ENCODE measurements around the gene HES2. TPM values are rescaled to one million over a fixed set of nuclear protein-coding genes. Genes with fewer than 3 reads are reported as not detected.

The HES2 gene
- total RNA-seq, 1 donor from 2014 or later = 116 TPM

DNA sequence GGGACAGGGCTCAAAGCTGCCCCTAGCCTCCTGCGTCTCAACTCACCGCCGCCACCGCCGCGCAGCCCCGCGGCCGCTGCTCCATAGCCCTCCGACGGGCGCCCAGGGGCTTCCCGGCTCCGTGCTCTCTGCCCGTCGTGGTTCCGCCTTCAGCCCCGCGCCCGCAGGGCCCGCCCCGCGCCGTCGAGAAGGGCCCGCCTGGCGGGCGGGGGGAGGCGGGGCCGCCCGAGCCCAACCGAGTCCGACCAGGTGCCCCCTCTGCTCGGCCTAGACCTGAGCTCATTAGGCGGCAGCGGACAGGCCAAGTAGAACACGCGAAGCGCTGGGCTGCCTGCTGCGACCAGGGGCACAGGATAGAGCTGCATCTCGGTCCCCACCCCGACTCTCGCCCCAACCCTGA, 46.3 kb upstream of the HES2 start, which contains the start of gene TNFRSF25:
TNFRSF25 (minus strand) TSS at position 151 of the 400 bp plus-strand sequence; CDS start at position 85, 66 bp downstream.
- FAIRE-seq (no peak), DNase-seq (ENCODE audit: low read depth) (no peak)
- TF ChIP-seq, protein P1, sequence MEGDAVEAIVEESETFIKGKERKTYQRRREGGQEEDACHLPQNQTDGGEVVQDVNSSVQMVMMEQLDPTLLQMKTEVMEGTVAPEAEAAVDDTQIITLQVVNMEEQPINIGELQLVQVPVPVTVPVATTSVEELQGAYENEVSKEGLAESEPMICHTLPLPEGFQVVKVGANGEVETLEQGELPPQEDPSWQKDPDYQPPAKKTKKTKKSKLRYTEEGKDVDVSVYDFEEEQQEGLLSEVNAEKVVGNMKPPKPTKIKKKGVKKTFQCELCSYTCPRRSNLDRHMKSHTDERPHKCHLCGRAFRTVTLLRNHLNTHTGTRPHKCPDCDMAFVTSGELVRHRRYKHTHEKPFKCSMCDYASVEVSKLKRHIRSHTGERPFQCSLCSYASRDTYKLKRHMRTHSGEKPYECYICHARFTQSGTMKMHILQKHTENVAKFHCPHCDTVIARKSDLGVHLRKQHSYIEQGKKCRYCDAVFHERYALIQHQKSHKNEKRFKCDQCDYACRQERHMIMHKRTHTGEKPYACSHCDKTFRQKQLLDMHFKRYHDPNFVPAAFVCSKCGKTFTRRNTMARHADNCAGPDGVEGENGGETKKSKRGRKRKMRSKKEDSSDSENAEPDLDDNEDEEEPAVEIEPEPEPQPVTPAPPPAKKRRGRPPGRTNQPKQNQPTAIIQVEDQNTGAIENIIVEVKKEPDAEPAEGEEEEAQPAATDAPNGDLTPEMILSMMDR (IDR thresholded peaks at IDR 0.05; ENCODE audit: insufficient read depth, low read length, severe bottlenecking) = no peak
- peaks cover 61% of the 10 kb centered on the region for H3K36me3 ChIP-seq (ENCODE audit: control insufficient read depth, insufficient read depth, low read length)
- no peaks in the 10 kb centered on the region for H3K27me3 ChIP-seq (ENCODE audit: control insufficient read depth, insufficient read depth, low read length)
- H3K4me3 ChIP-seq (ENCODE audit: low read depth, low read length) = no peak within 1 kb of the TSS

DNA sequence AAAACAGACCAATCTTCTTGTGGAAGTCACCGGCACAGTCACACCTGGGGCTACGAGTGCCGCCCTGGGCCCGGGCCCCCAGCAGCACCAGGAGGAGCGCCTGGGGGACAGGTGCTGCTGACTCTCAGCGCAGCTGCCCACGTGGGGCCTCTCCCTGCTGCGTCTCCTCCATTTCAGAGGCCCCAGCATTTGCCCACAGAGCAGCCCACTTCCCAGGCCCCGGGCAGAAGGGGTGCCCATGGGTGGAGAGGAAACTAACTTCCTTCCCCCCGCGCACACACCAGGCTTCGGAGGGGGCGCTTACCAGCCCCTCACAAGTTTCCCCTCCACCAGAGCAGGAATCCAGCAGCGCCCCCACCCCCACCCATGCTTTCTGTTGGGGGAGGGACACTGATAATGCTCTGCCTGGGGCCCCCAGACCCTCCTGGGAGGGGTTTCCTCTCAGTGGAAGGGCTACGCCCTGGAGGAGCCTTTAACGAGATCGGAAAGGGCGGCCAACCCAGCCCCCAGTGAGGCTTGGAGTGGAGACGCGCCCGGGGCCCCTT, 45.8 kb upstream of the HES2 start:
- no peaks in the 10 kb centered on the region for H3K27me3 ChIP-seq (ENCODE audit: control insufficient read depth, insufficient read depth, low read length)
- H3K36me3 ChIP-seq (ENCODE audit: control insufficient read depth, insufficient read depth, low read length) = peaks cover 58% of the 10 kb centered on the region
- TF ChIP-seq, protein P1 (IDR thresholded peaks at IDR 0.05; ENCODE audit: insufficient read depth, low read length, severe bottlenecking) = no peak
- DNase-seq (ENCODE audit: low read depth) = no peak
- no peak for FAIRE-seq
- H3K4me3 ChIP-seq (ENCODE audit: low read depth, low read length) = no peak overlapping the region

DNA sequence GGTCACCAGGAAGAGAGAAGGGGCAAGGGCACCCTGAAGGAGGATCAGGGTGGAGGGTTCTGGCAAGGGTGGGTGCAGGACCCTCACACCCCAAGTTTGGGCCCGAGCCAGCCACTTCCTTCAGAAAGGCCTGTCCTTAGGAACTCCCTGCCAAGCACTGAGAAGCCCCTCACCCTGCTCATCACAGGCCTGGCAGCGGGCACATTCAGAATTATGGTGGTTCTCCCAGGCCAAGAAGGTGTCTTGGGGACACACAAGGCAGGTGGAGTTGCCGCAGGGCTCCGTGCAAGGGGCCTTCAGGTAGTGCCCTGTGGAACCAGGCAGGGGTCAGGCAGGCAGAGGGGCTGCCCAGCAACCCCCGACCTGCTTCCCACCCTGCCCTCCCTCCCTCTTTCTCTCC, 45.2 kb upstream of the HES2 start:
- no peak for FAIRE-seq
- peaks cover 52% of the 10 kb centered on the region for H3K36me3 ChIP-seq (ENCODE audit: control insufficient read depth, insufficient read depth, low read length)

DNA sequence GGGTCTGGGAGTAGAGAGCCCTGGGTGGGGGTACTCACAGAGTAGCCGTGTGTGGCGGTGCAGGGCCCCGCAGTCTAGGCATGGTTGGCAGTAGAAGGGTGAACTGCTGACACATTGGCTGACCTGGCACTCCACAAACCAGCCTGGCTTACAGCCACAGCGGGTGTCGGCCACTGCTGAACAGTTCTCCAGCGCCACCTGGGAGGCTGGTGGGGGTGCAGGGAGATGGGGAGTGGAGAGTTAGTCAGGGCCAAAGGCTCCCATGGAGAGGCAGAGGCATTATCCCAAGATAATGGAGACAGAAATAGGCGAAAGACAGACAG, 44.8 kb upstream of the HES2 start:
- FAIRE-seq = no peak
- Histone ChIP-seq H3K36me3 (ENCODE audit: control insufficient read depth, insufficient read depth, low read length) (peaks cover 48% of the 10 kb centered on the region), H3K4me3 (ENCODE audit: low read depth, low read length) (no peak overlapping the region), H3K27me3 (ENCODE audit: control insufficient read depth, insufficient read depth, low read length) (no peaks in the 10 kb centered on the region)
- no peak for DNase-seq (ENCODE audit: low read depth)
- TF ChIP-seq, protein P1 (IDR thresholded peaks at IDR 0.05; ENCODE audit: insufficient read depth, low read length, severe bottlenecking) = no peak

More for the DNA sequence above, 45.2 kb upstream of the HES2 start:
- Histone ChIP-seq H3K27me3 (ENCODE audit: control insufficient read depth, insufficient read depth, low read length) (no peaks in the 10 kb centered on the region), H3K4me3 (ENCODE audit: low read depth, low read length) (no peak overlapping the region)
- DNase-seq (ENCODE audit: low read depth) = no peak
- TF ChIP-seq, protein P1 (IDR thresholded peaks at IDR 0.05; ENCODE audit: insufficient read depth, low read length, severe bottlenecking) = no peak

DNA sequence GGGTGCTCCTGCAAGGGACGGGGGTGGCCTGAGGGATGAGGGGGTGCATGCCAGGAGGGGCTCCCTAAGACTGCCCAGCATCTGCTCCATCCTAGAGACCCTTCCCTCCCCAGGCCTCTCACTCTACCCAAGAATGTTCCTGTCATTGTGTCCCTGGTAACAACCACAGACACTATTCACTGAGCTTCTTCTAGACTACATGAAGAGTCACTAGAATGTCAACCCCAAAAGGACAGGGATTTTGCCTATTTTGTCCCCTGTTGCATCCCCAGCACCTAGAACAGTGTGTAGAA, 43.3 kb upstream of the HES2 start:
- FAIRE-seq = no peak
- TF ChIP-seq, protein P1 (IDR thresholded peaks at IDR 0.05; ENCODE audit: insufficient read depth, low read length, severe bottlenecking) = no peak
- H3K4me3 ChIP-seq (ENCODE audit: low read depth, low read length) = no peak overlapping the region

DNA sequence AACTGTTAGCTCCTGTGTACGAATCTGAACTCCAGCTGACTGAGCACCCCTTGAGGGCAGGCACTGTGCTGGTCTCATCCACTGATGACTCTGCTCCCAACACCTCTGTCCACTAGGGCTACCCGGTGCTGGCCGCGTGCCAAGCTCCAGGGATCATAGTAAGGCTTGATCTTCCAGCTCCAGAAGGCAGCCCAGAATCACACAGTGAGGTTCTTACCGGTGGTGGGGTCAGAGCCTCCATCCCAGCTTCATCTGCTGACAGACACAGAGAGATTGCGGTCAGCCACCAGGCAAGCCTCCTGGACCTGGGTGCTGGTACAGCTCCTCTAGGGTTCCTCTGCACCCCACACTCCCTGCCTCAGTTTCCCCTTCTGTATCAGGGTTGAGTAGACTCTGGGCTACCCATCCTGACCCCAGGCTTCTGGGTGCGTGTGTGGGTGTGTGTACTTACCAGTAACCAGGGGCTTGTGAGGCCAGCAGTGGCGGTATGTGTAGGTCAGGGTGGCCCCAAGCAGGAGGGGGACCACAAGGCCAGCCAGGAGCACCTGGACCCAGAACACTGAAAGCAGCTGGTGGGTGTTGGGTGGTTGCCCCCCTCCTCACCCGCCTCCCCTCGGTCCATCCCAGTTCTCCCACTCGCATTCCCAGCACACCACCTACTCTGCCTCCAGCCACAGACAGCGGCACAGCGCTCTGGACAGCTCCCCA, 42.8 kb upstream of the HES2 start:
- DNase-seq (ENCODE audit: low read depth) (no peak), FAIRE-seq (no peak)
- Histone ChIP-seq H3K36me3 (ENCODE audit: control insufficient read depth, insufficient read depth, low read length) (peaks cover 31% of the 10 kb centered on the region), H3K27me3 (ENCODE audit: control insufficient read depth, insufficient read depth, low read length) (no peaks in the 10 kb centered on the region), H3K4me3 (ENCODE audit: low read depth, low read length) (no peak overlapping the region)
- TF ChIP-seq, protein P1 (IDR thresholded peaks at IDR 0.05; ENCODE audit: insufficient read depth, low read length, severe bottlenecking) = peak; percentile 6

More for the DNA sequence above, 43.3 kb upstream of the HES2 start:
- DNase-seq (ENCODE audit: low read depth) = no peak
- H3K27me3 ChIP-seq (ENCODE audit: control insufficient read depth, insufficient read depth, low read length) = no peaks in the 10 kb centered on the region
- H3K36me3 ChIP-seq (ENCODE audit: control insufficient read depth, insufficient read depth, low read length) = peaks cover 36% of the 10 kb centered on the region

Measured in bronchial epithelial cell (primary cell).